HG02642 (cell line): ENCODE data around the gene ACSM6.
A peak's percentile ranks its signal among the peaks of the same experiment; 100 is the strongest.
"Not testable (repeated sequence)": the region's sequence is repeated elsewhere in the genome, so short reads cannot be mapped to it uniquely, and the experiment has no call there.

Experiments
- ATAC-seq: cut with Tn5 transposase; IDR thresholded peaks from one replicate; pipeline ENCODE4 v1.9.1; 2021; ENCODE audit warnings: mild to moderate bottlenecking; ENCODE audit not compliant: unreplicated experiment, poor library complexity

Gene ACSM6

DNA sequence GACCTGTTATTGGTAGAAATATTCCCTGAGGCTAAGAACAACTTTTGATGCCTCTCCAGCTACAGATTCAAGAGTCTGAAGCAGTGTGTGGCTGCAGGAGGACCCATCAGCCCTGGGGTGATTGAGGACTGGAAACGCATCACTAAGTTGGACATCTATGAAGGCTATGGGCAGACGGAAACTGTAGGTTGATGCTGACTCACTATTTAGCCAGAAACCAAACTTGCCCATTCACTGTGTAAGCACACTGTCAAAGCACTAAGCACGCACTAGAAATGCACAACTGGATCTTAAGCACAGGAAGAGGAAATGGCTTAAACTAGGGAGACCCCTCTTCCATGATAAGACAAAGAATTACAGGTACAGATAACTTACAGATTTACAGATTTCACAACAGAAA is 20.8 kb downstream of the ACSM6 start:
- ATAC-seq: peak; percentile 81

DNA sequence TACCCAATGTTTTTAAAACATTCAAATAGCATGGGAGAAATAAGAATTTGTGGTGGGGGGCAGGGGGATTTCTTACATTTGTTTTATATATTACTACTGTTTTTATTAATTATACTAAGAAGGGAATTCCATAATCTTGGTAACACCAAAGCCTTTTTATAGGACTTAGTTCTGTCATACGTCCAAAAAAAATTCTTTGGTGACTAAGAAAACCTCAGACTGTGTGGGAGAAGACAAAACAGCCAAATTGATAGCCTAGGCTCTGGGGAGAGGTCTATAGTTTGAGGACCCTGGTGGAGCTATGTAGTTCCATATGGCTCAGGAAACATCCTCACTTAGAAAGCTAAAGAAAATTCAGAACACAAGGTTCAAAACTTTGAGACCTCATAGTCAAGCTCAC is 23.4 kb downstream of the ACSM6 start:
- no peak for ATAC-seq

DNA sequence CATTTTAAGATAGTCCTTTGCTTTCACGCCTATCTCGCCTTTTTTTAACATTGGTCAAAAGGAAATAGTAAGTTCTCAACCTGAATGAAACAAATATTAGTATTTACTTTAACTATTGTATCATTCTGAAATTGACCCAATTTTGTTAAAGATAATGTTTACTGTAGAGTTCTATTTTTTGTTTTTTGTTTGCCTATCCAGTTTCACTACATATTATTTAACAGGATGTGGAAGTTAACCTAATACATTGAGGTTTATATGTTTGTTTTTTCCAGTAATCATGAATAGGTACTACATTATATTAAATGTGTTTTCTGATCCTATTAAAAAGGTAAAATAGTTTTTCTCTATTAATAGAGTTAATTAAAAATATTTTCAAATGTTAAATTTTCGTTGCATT is 26.5 kb downstream of the ACSM6 start:
- no peak for ATAC-seq

DNA sequence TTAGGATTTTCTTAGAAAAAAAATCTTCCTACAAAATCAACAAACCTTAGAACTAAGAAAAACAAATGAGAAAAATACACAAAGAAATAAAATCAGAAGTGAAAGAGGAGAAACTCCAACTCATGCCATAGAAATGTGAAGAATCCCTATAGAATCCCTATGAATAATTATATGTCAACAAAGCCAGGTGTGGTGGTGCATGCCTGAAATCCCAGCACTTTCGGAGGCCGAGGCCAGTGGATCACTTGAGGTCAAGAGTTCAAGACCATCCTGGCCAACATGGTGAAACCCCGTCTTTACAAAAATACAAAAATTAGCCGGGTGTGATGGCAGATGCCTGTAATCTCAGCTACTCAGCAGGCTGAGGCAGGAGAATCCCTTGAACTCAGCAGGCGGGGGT is 27.1 kb downstream of the ACSM6 start:
- no peak for ATAC-seq

DNA sequence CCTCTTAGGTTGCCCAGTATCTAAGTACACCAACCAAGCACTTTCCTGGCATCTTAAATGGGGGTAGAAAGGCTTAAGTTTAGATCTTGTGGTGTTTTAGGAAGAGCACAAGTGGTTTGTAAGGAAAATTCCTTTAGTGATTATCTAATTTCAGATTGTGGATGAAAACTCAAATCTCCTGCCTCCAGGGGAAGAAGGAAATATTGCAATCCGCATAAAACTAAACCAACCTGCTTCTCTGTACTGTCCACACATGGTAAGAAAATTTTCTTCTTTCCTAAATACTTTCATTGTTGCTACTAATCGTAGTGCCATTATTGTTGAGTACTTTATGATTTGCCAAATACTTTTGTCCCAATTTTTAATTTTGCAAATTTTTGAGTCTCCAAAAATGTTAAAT is 31.1 kb downstream of the ACSM6 start:
- ATAC-seq: no peak

DNA sequence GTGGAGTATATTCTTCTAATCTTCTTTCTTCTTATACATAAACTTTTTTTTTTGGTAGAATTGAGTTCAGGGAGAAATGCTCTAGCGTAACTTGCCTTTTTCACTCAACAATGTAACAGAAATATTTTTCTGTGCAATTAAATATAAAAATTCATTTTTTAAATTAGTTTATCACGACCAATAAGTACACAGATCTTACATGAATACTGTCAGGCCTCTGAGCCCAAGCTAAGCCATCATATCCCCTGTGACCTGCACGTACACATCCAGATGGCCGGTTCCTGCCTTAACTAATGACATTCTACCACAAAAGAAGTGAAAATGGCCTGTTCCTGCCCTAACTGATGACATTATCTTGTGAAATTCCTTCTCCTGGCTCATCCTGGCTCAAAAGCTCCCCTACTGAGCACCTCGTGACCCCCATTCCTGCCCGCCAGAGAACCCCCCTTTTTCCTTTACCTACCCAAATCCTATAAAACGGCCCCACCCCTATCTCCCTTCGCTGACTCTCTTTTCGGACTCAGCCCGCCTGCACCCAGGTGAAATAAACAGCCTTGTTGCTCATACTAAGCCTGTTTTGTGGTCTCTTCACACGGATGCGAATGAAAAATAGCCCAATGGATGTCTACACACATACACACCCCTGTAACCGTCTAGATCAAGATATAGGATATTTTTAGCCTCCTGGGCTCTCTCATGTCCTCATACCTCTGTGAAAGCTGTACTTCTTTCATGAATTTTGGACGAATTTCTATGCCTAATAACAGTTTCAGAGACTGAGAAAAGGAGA is 35.1 kb downstream of the ACSM6 start:
- ATAC-seq: not testable (repeated sequence)

DNA sequence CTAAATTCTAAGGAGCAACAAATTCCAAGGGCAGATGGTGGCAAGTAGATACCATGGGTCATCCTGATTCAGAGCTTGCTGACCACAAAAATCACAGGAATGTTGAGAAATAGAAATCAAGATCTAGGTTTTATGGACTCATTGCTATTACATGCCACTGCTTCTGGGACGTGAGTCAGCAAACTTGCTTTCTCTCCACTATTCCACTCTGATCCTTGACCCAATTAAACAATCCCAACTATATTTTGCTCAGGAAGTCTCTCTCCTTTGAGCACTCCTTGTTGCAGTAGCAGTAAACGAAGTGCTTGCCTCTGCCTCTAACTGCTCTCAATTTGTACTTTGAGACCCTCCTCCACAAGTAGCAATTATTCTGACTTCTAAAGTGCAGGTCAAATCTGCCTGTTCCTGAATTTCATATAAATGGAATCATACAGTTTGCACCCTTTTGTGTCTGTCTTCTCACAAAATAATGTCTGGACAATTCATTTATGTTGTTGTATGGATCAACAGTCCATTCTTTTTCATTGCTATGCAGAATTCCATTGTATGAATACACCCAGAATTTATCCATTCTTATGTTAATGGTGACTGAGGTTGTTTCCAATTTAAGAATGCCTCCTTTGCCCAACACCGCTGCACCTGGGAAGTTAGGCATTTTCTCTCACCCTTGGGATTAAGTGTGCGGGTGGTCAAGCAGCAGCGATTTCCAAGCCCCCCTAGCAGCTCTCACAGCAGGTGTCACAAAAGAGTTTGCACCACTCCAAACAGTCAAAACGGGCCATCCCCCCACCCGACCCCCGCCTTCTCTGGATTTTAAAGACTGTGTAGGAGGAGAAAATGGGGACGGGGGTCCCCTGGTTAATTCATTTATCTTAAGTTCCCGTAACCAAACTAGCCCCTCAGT is 35.9 kb downstream of the ACSM6 start:
- ATAC-seq: no peak

DNA sequence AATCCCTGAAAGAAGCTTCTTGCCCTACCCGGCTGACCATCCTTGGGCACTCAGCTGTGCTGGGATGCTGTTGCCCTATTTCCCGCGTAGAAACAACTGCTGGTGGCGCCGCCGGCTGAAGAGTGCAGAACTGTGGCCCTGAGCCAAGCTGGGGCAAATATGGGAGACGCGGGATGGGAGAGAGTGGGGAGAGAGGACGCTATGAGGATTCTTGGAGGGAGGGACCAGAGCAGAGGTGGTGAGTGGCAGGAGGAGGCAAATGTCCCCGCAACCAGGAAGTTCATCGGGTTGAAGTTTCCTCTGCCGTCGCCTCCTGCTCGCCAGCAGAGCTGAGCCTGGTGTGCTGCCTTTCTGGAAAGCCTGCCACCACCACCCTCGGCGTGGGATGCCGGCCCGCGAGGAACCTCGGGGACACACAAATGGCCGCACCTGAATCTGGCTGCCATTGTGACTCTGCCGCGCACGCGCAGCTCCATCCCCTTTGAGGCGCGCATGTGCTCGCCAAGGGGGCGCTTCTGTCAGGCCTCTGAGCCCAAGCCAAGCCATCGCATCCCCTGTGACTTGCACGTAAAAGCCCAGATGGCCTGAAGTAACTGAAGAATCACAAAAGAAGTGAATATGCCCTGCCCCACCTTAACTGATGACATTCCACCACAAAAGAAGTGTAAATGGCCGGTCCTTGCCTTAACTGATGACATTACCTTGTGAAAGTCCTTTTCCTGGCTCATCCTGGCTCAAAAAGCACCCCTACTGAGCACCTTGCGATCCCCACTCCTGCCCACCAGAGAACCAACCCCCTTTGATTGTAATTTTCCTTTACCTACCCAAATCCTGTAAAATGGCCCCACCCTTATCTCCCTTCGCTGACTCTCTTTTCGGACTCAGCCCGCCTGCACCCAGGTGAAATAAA is 36.9 kb downstream of the ACSM6 start:
- ATAC-seq: peak; percentile 58

DNA sequence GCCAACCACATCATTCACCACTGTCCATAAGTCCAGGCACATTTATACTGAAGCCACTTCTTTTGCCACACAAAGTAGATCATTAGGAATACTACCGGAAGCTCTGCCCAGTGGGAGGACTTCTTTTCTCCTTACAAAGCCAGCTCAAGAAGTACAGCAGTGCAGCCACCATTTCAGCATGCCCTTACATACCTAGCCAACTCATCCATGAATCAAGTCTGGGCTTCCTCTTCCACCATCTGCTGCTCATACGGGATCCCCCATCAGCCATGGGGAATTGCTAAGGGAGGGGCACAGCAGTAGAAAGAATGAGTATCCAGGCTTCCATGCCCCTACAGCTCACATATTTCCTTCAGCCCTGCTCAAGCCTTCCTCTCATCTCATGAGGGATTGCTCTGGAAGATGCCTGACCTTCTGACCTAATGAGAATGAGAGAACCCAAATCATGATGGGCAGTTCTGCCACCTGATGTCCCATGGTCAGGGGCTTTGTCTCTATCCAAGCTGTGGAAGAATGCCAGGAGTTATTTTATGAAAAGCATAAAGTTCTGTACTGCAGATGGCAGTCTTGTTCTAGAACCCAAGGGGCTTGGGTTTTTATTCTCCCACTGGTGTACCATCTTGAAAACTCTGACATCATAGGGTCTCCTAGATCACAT is 39.5 kb downstream of the ACSM6 start:
- ATAC-seq: no peak

DNA sequence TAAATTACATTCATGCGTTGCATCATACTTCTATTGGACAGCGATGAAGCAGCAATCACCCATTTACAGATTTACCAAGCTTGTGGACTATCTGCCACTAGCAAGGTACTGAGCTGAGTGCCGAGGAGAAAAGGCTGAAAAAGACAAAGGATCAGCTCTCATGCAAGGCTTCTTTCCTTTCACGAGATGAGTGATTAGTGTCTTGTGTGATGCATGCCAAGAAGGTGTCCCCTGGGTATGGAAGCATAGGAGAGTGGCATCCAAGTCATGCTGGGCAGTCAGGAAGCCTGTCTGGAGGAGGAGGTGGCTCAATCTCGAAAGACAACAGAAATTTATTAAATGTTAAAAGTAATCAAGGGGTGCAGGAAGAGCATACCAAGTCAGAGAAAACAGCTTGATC is 40.9 kb downstream of the ACSM6 start:
- ATAC-seq: no peak

DNA sequence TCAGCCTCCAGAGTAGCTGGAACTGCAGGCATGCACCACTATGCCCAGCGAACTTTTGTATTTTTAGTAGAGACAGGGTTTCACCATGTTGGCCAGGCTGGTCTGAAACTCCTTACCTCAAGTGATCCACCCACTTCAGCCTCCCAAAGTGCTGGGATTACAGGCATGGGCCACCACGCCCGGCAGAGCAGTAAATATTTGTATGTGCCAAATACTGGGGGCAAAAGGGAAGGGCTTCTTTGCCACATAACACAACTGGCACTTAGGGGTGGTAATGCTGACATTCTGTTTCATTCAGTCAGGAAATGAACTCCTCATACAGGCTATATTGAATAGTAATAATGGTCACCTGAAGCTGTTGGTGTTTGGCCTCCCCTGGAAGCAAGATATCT is 41.6 kb downstream of the ACSM6 start:
- no peak for ATAC-seq

DNA sequence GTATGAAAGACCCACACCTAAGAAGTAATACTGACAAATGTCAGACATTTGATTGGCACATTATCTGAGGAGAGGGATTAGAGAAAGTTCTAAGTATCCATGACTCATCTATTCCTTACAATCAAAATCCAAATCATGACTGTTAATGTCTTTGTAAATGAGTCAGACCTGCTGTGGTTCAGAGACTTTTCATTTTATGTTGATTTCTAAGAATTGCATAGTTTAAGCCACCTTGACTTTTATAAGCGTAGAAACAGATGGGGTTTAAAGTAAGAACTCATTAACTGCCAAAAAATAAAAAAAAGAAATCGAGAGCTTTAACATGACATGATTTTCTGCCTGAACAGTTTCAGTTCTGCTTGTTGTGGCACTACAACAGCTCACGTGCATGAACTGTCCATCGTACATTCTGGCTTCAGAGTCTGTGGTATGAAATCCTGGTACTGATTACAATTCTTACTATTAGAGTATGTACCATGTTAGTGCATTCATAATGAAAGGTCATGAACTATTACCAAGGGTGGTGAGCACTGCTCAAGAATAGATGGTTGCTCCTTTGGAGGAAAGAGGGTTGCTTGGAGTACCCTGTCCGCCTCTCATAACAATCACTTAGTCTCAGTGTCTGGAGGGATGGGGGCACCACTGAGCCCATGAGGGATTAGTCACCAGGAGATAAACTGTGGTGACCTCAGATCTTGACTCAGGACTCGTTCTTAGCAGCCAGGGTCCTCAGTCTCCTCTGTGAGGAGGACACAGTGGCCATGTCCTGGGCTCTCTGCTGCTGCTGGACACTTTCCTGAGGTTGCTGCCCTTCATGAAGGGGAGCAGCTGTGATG is 42.2 kb downstream of the ACSM6 start:
- ATAC-seq: peak; percentile 95

DNA sequence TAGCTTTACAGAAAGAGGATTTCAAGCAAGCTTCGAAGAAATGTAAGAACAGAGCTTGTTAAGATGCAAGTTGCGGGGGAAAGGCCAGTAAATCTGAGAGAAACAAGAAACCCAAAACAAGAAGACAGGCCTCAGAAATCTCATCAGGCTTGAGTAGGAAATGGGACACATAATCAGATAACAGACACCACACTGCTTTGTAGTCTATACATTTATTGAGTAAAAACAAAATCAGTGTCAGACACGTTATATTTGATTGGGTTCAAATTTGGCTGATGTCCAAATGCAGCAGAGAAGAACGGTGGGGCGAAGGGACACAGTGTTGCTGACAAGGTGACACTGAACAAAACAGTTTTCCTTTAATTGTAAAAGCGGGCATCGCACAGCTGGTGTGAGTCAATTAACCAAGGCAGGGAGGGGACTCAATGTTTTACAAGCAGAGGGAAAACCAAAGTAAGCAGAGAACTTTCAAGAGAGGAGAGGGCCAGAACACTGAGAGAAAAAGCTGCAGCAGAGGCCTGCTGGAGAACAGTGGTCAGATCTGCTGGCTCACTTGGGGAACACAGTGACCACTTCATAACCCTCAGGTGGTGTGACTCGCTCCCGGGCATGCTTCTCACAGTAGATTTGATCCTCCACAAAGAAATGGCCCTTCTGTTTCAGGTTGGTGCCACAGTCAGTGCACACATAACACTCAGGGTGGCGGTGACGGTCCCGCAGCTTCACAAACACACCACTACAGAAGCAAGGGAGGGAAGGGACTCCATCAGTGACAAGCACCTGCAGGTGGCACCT is 43.5 kb downstream of the ACSM6 start:
- ATAC-seq: no peak

DNA sequence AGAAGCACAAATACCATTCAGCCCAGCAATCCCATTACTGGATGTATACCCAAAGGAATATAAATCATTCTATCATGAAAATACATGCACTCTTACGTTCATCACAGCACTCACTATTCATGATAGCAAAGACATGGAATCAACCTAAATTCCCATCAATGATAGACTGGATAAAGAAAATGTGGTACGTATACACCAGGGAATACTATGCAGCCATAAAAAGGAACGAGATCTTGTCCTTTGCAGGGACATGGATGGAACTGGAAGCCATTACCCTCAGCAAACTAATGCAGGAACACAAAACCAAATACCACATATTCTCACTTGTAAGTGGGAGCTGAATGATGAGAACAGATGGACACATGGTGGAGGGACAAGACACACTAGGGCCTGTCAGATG is 46.1 kb downstream of the ACSM6 start:
- ATAC-seq: not testable (repeated sequence)

DNA sequence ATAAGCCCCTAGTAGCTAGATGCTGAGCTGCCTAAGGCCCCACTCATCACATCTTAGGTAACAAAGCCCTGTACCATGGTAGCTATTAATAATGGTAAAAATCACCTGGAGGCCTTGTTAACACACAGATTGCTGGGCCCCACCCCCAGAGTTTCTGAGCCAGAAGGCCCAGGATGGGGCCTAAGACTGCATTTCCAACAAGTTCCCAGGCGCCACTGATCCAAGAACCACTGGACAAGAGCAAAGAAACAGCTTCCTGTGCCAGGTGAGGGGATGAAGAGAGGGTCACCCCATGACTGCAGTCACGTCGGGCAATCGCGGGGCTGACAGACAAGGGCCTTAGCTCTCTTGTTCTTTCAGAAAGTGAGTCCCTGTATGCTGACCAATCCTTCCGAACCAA is 46.8 kb downstream of the ACSM6 start:
- no peak for ATAC-seq

DNA sequence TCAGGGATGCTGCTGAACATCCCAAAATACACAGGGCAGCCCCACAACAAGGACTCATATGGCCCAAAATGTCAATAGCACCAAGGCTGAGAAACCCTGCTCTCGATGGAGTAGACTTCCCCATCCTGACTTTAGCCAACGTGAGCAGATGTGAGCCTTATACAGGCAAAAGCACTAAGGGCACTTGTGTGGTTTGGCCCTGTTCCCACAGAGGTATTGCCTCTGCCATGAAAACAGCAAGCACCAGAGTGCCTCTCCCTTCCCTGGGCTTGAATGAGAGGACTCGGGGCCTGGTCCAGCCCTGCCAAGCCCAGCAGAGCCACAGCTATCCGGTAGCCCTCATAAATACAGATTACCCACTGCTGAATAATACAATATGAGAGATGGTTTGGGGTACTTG is 47.5 kb downstream of the ACSM6 start:
- ATAC-seq: no peak

DNA sequence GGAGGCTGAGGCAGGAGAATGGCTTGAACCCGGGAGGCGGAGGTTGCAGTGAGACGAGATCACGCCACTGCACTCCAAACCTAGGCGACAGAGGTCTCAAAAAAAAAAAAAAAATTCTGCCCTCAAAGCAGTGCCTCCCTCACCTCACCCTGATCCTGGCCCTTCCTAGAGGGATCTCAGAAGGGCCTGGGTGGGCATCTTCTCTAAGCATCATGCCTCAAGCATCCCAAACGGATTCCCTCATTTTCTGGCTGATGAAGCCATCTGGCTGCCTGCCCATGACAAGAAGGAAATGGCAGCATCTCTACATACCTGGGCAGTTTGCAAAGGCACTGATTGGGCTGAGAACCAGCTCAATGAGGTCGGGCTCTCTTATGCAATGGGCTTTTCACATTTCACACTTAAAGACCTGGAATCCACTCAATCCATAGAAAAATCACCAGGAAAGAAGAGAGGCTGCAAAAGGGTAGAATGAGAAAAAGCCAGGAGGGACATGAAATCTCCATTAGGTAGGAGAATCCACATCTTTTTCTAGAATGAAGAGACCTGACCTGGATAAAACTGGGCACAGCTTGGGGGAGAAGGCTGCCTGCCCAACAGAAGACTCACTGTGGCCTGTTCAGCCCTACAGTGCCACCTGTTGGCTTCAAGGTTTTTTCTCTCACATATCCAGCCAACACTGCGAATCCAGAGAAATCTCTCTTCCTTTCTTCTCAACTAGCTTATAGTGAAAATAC is 48.7 kb downstream of the ACSM6 start:
- ATAC-seq: no peak

DNA sequence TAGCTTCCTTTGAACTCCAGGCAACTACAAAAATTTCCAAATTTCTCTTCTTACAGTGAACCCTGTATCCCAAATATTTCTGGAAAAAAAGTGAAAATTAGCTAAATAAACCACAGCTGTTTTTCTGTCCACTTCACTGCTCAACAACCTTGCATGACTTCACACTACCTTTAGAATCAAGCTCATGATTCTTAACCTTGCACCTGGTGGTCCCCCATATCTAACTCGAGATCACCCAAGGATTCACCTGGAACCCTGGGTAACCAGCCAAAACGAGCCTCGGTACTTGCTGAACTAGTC is 49.2 kb downstream of the ACSM6 start:
- ATAC-seq: no peak
